Gastroesophageal sphincter (tissue), 3 donors: Measurements from ENCODE around the gene VWC2L.

ENCODE experiments used
- CTCF ChIP-seq, 4 experiments: fragments of 200-600 bp in 2 of 4; fragments of 450-650 bp in 2 of 4; sonication (generic) in 1 of 4; IDR thresholded peaks; one replicate each; pipeline ENCODE4 v1.5.1; 2017 to 2019; ENCODE audit warnings: antibody characterized with exemption in 4 of 4, mild to moderate bottlenecking in 2 of 4, moderate library complexity in 2 of 4
- EP300 ChIP-seq: sonication (generic); formaldehyde crosslinking; IDR thresholded peaks from one replicate; pipeline ENCODE4 v1.6.1; 2017; ENCODE audit warnings: antibody characterized with exemption, mild to moderate bottlenecking
- POLR2A ChIP-seq, 2 donors: fragments of 450-650 bp; IDR thresholded peaks; one replicate each; pipeline ENCODE4 v1.6.1; 2017; ENCODE audit warnings: antibody characterized with exemption in 2 of 2, mild to moderate bottlenecking in 2 of 2, moderate library complexity in 1 of 2
- POLR2AphosphoS5 ChIP-seq: sonication (generic); formaldehyde crosslinking; IDR thresholded peaks from one replicate; pipeline ENCODE4 v1.6.1; 2017; ENCODE audit warnings: antibody characterized with exemption

- TF ChIP-seq CTCF (IDR thresholded peaks at IDR 0.05), result no peak
- TF ChIP-seq EP300, result no peak
- no peak for TF ChIP-seq POLR2AphosphoS5
- no peak for TF ChIP-seq POLR2A (IDR thresholded peaks at IDR 0.05)
Observed at GRCh38 chr2:214503568-214503967, 92.7 kb downstream of the VWC2L start.
